Measurements from ENCODE around the gene PDZD4. TPM values are rescaled to one million over a fixed set of nuclear protein-coding genes. Genes with fewer than 3 reads are reported as not detected.

PDZD4 gene
- total RNA-seq, 4 donors from 2014 or later: 1.9 to 2.6 (median 2.2) TPM

DNA sequence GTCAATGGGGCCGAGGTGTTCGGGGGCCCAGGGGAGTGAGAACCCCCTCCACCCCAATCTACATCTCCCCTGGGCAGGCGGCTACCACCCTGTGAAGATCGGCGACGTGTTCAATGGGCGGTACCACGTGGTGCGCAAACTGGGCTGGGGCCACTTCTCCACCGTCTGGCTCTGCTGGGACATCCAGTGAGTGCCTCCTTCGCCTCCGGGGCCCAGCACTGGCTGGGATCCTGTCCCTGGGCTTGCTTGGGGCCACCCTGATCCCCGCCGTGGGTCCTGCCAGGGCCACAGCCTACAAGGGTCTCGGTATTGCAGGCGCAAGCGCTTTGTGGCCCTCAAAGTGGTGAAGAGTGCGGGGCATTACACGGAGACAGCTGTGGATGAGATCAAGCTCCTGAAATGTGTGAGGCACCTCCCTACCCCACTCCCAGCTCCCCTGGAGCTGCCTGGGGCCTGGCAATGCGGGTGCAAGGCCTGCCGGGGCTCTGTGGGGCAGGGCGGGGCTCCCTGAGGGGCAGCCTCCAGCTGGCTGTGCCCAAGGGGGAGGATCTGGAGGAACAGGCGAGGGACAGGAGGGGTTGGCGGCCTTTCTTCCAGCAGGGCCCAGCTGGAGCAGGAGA, 48.8 kb downstream of the PDZD4 start:
- TF ChIP-seq, protein P1, sequence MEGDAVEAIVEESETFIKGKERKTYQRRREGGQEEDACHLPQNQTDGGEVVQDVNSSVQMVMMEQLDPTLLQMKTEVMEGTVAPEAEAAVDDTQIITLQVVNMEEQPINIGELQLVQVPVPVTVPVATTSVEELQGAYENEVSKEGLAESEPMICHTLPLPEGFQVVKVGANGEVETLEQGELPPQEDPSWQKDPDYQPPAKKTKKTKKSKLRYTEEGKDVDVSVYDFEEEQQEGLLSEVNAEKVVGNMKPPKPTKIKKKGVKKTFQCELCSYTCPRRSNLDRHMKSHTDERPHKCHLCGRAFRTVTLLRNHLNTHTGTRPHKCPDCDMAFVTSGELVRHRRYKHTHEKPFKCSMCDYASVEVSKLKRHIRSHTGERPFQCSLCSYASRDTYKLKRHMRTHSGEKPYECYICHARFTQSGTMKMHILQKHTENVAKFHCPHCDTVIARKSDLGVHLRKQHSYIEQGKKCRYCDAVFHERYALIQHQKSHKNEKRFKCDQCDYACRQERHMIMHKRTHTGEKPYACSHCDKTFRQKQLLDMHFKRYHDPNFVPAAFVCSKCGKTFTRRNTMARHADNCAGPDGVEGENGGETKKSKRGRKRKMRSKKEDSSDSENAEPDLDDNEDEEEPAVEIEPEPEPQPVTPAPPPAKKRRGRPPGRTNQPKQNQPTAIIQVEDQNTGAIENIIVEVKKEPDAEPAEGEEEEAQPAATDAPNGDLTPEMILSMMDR (IDR thresholded peaks at IDR 0.05): no peak
- ATAC-seq (ENCODE audit: low FRiP score) (no peak), DNase-seq (ENCODE audit: low spot score) (no peak)

DNA sequence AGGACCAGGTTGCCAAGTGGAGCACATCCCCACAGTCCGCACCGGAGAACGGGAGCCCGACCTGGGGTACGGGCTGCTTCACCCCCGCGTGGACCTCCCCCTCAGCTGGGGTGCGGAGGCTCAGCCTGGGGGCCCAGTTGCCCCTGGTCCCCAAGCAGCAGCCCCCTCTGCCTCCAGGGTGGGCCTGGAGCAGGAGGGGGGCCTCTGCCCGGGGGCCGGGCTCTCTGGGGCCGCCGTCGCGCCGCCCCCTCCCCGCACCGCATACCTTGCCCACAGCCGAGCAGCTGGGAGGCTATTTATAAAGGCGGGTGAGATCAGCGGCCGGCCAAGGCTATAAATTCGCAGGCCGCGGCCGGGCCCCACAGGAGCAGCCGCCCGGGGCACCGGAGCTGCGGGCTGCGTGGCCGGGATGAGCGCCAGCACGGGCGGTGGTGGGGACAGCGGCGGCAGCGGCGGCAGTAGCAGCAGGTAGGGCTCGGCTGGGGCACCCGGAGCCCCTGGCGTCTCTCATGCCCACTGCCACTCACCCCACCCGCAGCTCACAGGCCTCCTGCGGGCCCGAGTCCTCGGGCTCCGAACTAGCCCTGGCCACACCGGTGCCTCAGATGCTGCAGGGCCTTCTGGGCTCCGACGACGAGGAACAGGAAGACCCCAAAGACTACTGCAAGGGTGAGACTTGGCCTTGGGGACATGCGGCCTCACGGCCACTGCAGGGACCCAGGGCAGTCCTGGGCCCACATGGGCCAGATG, 49.5 kb downstream of the PDZD4 start, which contains the start of gene SRPK3:
TSS of gene SRPK3 (plus strand) at position 364 of the 750 bp plus-strand sequence. CDS start at position 410, 46 bp downstream.
- DNase-seq (ENCODE audit: low spot score): no peak
- ATAC-seq (ENCODE audit: low FRiP score): no peak
- TF ChIP-seq, protein P1 (IDR thresholded peaks at IDR 0.05): no peak

DNA sequence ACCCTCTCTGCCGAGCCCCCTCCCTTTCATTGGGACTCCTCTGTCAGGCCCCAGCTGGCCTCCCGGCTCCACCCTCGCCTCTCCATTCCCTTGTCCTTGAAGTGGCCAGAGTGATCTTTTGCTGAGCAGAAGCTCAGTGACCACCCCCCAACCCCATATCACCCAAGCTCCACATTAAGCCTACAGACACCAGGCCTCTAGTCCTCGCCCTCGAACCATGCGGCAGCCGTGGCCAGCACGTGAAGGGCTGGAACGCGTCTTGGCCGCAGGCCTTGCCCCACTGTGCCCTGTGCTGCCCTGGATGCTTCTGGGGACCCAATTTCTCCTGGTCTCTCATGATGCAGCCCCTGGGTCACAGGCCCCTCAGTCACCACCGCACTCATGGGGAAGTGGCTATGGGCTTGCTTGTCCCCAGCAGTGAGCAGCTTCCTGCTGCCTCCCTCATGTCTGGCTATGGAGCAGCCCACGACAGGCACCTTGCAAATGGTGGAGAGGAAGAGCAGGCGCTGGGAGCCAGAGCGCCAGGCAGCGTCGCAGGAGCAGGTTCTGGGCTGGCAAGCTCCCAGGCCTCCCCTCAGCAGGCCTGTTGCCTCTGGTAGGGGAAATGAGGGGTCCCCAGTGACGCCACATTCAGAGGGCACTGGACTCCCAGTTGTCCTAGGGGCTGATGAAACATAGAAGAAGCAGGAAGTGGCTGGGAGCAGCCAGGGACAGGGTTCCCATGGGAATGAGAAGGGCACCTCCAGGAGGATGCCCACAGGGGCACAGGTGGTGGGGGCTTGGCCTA, 50.3 kb downstream of the PDZD4 start:
- no peak for ATAC-seq (ENCODE audit: low FRiP score)
- TF ChIP-seq, protein P1 (IDR thresholded peaks at IDR 0.05): no peak
- no peak for DNase-seq (ENCODE audit: low spot score)

DNA sequence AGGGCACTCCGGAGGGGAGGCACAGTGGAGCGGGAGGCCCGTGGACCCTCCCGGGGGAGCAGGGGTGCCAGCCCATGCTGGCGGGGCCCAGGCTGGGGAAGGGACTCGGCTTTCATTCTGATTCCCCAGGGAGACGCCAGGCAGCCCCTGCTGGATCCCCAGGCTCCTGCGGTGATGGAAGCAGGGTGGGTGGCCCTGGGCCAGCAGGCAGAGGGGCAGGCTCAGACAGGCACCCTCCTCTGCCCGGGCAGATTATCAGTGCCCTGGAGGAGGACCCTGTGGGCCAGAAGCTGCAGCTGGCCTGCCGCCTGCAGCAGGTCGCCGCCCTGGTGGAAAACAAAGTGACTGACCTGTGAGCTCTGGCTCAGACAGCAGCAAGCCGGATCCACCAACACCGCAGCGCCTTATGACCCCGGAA, 51.7 kb downstream of the PDZD4 start:
- TF ChIP-seq, protein P1 (IDR thresholded peaks at IDR 0.05): no peak
- ATAC-seq (ENCODE audit: low FRiP score) (no peak), DNase-seq (ENCODE audit: low spot score) (no peak)

DNA sequence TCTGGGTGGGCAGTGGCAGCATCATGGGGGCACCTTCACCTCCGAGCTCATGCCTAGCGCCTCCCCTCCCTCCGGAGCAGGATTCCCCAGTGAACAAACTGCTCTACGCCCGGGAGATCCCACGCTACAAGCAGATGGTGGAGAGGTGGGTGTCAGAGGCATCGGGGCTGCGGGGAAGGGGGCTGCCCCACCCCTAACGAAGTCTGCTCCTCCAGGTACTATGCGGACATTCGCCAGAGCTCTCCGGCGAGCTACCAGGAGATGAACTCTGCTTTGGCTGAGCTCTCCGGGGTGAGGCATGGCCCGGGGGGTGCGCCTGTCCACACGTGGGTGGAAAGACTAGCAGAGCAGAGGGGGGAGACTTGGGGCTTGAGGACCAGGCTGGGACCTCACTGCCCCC, 52.2 kb downstream of the PDZD4 start:
- TF ChIP-seq, protein P1 (IDR thresholded peaks at IDR 0.05): no peak
- no peak for DNase-seq (ENCODE audit: low spot score)

DNA sequence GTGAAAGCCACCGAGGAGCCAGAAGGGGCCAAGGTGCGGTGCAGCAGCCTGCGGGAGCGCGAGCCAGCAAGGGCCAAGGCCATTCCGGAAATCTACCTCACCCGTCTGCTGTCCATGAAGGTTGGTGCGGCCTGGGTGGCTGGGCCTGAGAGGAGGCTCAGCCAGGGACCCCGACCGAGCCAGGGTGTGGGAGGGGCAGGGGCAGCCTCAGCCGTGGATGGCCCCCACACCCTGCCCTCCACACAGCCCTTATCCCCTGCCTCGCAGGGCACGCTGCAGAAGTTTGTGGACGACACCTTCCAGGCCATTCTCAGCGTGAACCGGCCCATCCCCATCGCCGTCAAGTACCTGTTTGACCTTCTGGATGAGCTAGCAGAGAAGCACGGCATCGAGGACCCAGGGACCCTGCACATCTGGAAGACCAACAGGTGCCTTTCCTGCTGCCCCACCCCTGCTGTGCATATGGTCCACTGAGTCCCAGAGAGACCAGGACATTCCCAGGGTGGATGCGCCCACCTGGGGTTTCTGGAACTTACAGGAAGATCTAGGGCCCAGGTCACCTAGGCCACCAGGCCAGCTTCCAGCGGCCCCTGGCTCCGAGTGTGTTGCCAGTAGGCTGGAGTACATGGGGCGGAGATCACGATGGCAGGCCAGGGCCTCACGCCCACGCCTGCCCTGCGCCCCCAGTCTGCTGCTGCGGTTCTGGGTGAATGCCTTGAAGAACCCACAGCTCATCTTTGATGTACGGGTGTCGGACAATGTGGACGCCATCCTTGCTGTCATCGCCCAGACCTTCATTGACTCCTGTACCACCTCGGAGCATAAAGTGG, 52.9 kb downstream of the PDZD4 start:
- DNase-seq (ENCODE audit: low spot score) (no peak), ATAC-seq (ENCODE audit: low FRiP score) (no peak)
- TF ChIP-seq, protein P1 (IDR thresholded peaks at IDR 0.05): no peak

More for the DNA sequence above, 52.2 kb downstream of the PDZD4 start:
- no peak for ATAC-seq (ENCODE audit: low FRiP score)
